Mesenteric fat pad (tissue), 1 donor: ENCODE data around the gene PDE10A. TPM values are rescaled to one million over a fixed set of nuclear protein-coding genes. Genes with fewer than 3 reads are reported as not detected.

Experiments used
- DNase-seq: peaks from one replicate; pipeline ENCODE4 v3.0.0-alpha.2; 2020; ENCODE audit warnings: low spot score
- total RNA-seq: library from RNA; stranded (reverse); fragmentation: NEBNext Ultra II Directional; extraction: Animal tissue kit (Norgen Biotek cat#: 25700); gene quantifications from one replicate; pipeline ENCODE4 v1.2.1, GENCODE V29; 2021
- donor health status: DM: yes; HTN: yes; CAD: no.

PDE10A gene
- total RNA-seq, 1 donor from 2014 or later = 15.6 TPM

DNA sequence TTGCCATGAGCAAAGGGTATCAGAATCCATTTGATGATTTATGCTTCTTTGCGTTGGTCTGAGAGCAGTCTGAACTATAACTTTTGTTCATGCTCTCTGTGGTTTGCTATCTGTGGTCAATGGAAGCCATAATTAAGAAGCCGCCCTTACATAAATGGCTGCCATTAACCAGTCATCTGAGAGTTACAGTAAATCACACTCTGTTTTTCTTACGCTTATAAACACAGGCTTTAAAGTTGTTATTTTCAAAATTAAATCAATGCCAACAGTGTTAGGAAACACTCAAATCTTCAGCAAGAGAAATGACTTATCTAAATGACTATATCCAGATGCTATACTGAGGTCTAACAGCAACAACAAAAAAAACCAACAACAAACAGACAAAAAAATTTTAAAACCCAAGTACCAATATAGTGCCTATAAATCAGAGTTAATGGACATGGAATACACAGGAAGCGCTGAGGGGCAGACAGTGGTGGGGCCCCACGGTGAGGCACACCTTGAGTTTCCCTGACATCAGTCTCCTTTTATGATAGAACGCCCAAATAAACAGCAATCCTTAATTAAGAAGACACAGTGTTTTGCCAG is 245.7 kb downstream of the PDE10A start:
- no peak for DNase-seq

DNA sequence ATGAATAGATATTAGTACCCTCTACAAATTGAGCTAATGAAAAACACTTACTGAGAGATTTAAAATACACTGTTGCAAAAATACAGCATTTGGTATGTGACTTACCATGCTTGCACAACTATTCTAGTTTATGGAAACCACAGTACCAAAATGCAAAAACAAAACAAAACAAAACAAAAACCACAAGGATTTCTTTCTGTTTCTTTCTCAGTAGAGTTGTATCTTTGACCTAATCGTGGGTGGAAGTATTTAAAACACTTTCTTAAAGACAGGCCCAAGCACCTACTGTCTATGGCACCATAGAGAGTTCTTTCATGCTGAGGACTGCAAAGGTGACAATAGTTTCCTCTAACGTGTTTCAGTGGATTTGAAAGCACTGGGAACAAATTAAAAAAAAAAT is 258.3 kb downstream of the PDE10A start:
- no peak for DNase-seq

DNA sequence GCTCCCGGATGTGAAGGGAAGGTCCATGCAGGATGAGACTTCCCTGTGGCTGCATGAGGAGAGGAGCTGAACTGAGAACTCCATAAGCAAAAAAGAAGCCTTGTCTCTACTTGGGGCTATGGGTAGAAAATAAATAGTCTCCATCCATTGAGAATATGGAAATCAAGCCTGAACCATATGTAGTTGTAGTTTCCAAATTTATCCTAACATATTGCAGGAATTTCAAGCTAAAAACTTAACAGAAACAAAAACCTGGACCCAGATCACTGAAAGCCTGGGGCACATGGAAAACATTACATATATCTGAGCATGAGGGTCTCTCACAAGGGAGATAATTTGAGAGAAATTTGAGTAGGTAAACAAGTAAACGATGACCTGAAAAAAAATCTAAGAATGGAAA is 258.7 kb downstream of the PDE10A start:
- DNase-seq = no peak

DNA sequence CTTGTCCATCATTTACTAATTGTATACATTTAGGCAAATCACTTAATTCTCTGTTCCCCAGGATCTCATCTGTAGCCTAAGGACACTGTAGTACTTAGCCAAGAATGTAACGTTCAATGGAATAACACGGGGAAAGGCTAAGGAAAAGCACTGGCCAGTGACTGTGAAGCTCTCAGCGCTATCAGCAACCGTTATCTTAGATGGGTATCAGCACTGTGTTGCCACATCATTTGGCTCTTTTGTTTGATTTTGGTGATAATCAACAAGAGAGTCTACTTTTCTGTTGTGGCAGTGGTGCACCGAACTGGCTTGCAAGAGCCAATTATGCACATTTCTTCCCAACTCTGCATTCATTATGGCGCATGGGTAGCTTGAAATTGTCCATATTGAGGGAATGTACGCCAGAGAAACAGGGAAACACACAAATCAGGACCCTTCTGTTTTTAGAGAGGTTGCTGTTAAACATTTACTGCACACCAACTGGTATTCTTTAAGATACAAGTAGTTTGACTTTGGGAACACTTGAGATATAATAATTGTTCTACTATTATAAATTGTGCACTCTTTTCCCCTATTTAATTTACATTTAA is 259.9 kb downstream of the PDE10A start:
- DNase-seq = no peak

DNA sequence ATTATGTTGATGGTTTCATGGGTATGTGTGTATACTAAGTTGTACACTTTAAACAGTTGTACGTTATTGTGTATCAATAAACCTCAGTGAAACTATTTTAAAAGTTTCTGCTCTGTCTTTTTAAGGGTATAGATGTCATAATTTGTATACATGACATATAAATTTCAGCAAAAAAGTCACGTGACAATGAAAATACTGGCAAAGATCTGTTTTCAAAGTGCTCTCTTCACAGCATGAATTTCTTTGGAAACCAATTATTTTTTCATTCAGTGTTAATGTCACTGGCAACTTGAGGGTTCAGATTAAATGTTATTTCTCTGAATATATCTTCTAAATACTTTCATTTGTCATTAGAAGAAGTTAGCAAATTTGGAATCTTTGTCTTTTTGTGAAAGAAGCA is 261.9 kb downstream of the PDE10A start:
- no peak for DNase-seq

DNA sequence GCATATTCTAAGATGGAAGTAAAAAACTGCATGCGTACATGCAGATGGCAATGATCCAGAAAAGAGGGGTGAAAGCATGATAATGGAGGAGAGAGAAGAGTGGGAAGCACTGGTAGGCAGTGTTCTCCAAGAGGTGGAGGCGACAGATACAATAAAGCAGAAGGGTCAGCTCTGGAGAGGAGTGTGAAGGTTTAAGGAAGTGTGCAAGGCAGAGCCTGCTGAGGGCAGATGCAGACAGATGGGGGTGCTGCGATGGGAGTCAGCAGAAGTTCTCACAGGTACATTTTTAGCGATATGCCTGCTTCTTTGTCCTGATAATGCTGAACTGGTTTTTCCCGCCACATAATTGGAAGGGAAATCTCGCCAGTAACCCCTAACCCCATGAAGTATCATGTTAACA is 272.6 kb downstream of the PDE10A start:
- no peak for DNase-seq

DNA sequence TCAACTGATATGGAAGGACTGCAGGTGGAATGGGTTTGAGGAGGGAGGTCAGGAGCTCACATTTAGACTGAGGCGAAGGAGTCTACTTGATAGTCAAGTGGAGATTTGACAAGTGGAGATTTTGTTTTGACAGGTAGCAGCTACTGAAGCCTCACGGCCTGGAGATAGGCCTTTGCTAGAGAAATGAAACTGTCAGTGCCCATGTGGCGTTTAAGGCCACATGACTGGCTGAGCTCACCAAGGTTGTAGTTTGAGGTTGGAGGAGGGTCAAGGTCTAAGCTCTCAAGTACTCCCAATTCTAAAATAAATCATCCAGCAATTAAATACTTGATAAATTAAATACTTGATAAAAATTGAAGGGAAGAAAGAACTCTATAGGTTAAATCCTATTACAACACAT is 273.5 kb downstream of the PDE10A start:
- DNase-seq = no peak

DNA sequence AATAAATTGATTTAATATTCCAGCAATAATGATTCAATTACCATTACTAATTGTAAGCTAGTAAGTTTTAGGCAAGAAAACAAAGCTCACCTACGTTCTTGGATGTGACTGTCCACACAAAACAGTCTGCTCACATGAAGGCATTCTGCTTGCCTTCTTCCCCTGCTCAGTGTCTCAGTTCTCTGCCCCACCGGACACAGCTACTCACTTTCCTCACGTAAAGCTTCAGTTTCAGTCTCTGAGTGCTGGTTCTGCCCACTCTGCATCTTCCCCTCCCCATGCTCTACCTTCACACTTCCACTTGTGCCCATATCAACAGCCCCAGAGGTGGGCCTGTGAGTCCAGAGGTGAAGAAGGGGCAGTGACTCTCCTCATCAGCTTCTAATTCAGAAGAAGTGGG is 279.7 kb downstream of the PDE10A start:
- DNase-seq = no peak

DNA sequence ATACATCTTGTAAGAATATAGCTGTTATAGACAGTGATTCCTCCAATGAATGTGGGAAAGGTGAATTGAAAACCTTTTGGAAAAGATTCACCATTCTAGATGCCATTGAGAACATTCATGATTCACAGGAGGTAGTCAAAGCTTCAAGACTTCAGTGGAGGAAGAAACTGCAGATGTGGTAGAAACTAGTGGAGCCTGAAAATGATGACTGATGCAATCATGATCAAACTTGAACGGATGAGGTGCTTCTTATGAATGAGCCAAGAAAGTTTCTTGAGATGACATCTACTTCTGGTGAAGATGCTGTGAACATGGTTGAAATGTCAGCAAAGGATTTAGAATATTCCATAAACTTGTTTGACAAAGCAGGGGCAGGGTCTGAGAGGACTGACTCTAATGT is 286.9 kb downstream of the PDE10A start:
- DNase-seq = no peak

DNA sequence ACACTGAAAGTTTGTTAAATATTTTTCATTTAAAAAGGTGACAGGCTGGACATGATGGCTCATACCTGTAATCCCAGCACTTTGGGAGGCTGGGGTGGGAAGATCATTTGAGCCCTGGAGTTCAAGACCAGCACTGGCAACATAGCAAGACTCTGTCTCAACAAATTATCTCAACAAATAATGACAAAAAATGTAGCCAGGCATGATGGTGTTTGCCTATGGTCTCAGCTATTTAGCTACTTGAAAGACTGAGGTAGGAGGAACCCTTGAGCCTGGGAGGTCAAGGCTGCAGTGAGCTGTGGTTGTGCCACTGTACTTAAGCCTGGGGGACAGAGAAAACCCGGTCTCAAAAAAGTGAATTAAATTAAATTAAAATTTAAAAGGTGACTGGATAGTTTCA is 297.7 kb downstream of the PDE10A start:
- DNase-seq = no peak

DNA sequence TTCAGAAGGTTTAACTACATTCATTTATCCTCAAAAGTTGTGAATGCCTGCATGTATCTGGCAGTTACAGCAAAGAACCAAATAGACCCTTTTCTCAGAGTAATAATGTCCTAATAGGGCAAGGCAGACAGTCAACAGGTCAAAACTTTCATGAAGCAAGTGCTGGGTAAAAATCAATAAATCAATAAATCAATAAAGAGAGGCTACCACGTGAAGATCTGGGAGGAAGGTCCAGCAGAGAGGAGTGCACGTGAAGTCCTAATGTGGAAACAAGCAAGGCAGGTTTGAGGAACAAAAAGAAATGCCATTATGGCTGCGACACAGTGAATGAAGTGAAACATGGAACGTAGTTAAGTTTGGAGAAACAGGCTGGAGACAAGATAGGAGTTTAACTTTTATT is 317.3 kb downstream of the PDE10A start:
- no peak for DNase-seq

DNA sequence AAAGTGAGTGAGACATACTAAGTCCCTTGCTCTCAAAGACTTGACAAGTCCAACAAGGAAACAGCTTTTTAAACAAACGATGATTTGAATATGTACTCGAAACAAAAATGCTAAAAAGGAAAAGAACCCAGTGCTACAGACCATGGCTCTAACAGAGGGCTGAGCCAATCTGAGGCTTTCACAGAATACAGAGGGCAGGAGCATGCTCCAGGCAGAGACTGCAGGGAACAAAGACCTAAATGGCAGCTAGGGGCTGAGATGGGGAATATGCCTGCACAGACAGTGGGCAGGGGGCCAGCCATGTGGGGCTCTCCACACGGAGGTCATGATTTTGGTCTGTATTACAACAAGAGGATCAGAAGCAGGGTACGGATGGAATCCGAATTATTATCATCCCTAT is 322.5 kb downstream of the PDE10A start:
- DNase-seq = no peak

DNA sequence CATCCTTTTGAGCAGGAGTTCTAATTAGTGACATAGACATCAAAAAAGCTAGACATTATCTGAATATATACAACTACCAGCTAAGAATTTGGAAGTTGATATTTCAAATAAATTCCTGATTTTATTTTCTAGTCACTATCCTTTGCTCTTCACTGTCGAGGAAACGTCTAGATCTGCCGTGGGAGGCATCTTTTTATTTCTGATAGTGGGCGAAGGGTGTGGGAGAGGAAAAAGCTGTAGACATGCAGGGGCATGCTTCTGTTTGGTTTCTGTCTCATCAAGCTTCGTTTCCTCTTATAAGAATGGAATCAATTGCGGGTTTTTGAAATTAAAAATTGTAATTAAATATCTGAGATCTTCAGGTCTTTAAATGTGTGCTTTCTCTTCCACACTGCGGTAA is 337.4 kb downstream of the PDE10A start:
- DNase-seq = no peak

DNA sequence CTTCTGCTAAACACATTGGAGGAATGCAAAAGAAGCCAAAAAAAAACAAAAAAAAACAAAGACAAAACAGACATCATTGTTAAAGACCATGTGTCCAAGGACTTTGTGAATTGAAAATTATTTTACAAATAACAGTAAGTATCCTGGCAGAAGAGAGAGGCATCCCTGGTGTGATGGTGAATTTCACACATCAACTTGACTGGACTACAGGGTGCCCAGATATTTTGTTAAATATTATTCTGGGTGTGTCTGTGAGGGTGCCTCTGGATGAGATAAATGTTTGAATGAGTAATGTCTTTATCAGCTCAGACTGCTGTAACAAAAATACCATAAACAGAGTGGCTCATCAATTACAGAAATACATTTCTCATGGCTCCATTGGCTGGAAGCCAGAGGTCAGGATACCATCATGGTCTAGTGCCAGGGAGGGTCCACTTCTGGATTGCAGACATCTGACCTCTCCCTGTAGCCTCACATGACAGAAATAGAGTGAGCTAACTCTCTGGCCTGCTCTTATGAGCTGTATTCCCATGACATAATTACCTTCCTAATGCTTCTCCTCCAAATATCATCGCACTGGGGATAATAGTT is 341.4 kb downstream of the PDE10A start:
- no peak for DNase-seq

DNA sequence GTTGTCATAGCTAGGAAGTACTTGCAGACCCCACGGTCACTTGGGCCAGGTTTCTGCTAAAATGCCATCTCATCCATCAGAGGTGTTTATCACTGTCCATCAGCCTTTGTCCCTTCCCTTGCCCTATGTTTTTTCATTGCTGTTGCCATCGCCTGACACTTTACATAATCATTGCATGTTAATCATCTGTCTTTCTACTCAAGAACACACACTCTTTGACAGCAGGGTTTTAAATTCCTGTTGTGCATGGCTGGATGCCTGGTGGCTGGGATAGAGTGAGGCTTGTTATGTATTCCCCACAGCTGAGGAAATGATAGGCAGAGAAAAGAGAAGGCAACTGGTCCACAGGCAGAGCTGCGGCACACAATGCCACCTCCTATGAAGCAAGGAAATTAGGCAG is 341.9 kb downstream of the PDE10A start:
- no peak for DNase-seq

DNA sequence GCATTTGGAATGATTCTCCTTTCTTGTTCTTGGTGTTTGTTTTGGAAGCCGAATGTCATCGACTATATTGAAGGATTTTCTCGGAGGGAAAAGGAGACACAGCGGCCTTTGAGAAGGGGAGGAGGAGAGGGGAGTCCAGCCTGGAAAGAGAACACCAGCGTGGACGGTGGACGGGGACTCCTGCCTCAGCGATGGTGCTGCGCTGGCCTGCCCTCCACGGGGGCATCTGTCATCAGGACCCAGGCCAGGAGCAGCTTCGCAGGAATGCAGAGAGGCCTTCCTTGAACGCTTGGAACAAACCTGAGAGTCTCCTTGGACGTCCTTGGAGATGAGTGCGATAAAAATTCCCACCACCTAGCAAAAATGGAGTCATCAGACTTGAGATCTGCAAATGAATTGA is 345.3 kb downstream of the PDE10A start:
- DNase-seq = no peak

DNA sequence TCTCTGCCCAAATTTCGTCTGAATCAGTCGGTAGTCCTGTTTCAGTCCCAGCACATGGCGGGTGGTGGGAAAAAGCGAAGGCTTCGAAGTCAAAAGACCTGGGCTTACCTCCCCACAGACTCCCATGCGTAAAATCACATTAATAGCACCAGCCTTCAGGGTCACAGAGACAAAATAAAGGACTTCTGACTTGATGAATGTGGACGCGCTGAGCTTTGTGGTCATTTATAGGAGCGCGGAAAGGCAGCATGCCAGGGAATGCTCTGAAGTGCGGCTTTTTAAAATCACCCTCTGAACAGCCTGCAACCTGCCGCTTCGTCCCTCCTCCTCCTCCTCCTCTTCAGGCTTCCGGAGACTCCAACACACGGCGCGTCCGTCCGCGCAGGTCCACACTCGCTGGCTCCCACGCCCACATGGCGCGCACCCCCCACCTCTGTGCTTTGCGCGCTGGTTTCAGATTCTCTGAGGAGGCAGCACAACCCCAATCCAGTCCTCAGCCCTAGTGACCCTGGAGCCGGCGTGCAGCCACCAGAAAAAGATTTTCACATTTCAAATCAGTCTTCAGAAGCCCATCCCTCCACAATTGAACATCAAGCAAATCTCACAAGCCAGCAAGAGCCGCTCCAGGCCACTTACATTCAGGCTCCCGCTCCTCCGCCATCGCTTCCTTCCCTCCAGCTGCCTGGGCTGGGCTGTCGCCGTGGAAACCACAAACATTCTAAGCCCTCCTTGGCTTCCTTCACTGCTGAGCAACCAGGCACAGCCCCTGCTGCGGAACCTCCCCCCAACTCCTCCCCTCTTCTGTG is 353.9 kb downstream of the PDE10A start, which contains the start of gene C6orf118:
Gene C6orf118, minus strand, starts transcription at position 680 of the 806 bp plus-strand sequence. Its CDS starts 19 bp downstream, at position 661.
- no peak for DNase-seq

DNA sequence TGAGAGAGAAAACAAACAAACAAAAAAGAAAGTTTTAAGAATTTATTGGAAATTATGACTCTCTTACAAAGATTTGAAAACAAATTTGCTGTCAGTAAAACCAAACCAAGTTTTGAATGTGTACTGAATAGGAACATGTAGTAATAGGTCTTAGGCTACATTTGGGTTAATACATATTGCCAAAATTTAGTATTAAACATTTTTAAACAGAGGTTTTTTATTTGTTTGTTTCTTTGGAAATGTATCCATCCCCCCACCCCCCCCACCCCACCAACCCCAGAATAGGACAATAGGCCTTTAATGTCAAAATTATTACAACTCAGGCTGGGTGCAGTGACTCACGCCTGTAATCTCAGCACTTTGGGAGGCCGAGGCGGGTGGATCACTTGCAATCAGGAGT is 356.1 kb downstream of the PDE10A start:
- DNase-seq = no peak

DNA sequence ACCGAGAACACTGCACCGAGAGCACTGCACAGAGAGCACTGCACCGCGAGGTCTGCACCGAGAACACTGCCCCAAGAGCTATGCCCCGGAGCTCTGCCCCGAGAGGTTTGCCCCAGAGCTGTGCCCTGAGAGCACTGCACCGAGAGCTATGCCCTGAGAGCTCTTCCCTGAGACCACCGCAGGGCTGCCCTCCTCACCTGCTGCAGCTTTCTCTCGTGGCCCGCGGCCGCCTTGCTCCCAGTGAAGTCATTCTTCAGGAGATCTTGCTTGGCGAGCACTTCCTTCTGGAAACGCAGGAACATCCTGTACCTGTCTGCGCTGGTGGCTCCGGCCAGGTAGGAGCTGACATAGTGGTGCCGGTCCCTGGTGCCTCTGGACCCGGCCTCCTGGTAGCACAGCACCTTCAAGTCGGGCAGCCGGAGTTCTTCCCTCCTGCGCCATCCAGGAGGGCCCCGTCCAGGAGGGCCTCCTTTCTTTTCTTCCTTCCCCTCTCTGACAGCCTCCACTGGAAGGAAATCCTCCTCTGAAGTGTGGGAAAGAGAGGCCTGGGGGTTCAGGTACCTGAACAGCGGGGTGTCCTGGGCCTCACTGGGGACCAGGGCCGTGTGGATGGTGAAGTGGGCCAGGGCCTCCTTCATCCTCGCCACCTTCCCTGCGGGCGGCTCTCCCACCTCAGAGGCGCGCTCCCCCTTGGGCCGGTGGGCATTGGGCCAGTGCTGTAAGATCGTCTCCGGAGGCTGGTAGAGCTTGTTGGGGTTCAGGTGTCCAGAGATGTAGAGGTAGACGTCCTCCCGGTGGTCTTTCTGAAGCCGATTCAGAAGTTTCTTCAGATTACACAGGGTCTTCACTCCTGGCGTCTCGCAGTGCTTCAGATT is 361.4 kb downstream of the PDE10A start:
- DNase-seq = no peak

DNA sequence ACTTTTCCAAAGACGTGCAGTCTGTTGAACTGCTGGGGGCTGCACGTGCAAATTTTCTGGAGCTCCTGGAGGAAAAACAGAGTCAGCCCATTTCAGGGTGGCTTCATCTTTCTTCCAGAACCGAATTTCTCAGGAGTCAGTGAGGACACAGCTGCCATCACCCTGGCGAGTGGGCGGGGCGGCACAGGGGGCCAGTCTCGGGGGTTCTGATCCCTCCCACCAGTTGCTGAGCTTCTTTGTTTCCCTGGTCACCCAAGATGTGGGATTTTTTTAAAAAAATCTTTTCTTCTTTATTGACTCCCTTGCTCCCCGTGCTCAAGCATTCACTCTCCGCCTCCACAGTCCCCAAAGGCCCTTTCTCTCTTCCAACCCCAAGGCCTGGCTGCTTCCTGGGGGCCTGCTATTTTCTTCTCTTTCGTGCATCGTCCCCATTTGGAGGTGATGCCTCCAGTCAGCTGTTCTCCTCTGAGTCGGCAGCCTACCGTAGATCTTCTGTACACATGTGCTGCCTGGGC is 362.6 kb downstream of the PDE10A start:
- no peak for DNase-seq

DNA sequence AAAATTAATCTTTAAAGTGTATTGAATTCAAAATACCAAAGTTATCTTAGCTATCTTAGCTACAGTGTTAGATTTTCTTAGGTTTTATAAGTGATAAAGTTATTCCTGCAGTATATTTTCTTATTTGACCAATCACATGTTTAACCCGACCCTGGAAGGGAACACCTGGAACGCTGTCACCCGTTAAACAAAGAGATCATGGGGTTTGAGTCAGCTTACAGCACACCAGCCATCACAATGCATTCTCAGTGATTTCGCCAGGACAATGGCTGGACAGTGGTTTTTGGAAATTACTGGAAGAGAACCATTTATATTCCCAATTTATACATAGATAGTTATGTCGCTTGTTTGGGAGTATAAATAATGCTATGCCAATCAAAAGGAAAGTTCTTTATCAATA is 364.2 kb downstream of the PDE10A start:
- DNase-seq = no peak
